ENCODE results near the gene DCP2.

DCP2 gene

DNA sequence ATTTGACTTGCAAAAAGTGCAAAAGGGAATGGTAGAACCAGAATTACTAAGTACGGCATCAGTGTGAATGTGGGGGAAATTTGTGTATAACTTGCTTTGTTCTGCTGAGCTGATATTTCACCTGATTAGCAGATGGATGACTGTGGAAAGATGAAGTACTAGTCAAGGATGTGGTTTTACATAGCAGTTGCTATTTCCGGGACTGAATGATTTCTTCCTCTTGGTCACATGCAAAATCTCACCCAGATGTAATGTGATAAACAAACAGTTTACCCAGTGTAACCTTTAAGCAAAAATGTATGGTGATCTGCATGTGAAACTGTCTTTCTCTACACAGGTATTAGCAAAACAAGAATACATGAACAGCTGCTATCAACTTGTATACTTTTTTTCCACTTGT lies 46.1 kb downstream of the DCP2 start:
- DNase-seq = no peak

DNA sequence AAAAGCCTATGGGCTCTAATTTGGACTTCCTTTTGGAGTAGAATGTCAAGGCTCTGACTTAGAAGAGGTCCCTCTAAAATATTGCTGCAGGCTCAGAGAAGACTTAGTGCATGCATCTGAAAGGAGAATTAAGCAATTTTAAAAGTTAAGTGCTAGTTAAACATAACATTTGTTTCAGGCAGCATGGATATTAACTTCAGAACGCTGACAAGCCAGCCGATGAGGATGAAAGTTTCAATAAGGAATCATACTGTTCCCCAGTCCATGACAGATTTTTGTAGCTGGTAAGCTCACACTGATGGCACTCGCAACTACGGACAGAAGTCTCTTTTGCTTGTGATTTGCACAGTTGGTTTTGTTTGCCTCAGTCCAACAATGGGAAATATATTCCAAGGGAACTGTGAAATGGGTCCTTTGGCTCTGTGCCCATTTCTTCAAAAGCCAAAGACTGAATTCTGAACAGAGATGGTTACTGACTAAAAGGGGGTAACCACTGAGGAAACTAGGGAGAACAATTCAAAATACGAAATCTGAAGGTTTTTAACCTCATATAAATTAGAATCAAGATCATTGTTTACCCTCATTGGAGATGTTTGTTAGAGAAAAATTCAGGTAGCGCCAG lies 47.6 kb downstream of the DCP2 start:
- no peak for DNase-seq

DNA sequence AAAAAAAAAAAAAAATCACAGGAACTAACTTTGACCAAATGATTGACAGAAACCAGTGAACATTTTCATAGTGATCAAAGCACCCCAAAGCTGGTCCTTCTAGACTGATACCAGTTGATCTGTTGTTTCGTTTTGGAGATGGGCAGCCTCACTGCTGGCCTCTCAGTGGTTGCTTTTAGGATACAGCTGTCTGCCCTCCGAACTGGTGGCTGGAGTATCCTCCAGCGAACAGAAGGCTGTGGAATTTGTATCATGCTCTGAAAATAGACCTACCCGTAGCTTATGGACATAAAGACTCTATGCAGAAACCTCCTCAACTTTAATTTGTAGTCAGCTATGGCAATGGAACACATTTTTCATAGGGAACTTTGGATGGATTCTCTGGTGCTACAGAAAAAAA lies 49.0 kb downstream of the DCP2 start:
- DNase-seq = no peak

DNA sequence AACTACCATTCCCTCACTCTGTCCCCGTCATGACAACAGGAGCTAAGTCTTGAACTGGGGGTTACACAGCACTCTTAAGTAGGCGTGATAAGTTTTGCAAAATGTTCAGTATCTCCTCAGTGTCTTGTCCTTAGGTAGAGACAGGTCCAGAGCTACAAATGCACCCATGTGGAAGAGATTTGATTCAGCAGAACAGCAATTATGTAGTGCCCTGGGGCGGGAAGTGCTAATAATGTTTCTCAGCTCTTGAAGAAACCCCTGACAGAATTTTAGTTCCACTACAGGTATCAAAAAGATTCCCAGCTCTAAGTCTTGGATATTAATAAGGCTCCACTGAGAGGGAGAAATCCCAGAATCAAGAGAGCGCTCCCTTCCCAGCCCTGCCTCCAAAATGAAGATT lies 49.6 kb downstream of the DCP2 start:
- no peak for DNase-seq

DNA sequence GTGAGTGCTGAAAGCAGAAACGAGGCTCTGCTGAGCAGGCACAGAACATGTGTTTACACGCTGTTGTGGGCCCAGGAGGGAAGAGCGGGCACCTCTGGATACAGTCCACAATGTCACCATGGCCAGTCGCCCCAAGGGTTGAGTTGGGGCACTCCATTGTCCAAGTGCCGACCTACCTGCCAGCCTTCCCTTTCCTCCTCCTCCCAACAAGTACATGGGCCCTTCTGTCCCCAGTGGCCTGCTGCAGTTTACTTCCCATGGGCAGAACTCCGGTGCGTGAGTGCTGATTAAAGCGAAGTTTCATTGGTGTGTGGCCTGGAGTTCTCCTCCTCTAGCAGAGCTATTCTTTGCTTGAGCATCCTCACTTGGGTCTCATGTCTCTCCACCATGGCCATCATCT lies 50.4 kb downstream of the DCP2 start:
- no peak for DNase-seq

DNA sequence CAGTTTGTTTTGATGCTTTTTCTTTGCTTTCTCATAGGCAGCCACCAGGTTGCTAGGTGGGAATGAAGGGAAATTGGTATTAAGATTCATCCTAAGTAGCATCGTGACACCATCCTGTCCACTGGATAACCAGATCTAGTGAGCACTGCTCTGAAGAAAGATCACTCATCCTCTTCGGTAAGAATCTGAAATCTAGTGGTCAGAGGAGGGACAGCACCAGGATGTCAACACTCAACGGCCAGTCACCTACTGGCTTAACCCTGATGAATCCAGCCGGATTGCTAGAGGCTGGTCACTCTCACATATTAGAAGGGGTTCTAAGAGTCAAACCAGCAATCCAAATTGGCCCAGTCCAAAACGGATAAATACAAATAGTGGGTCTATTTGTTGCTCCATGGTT lies 50.8 kb downstream of the DCP2 start:
- no peak for DNase-seq

DNA sequence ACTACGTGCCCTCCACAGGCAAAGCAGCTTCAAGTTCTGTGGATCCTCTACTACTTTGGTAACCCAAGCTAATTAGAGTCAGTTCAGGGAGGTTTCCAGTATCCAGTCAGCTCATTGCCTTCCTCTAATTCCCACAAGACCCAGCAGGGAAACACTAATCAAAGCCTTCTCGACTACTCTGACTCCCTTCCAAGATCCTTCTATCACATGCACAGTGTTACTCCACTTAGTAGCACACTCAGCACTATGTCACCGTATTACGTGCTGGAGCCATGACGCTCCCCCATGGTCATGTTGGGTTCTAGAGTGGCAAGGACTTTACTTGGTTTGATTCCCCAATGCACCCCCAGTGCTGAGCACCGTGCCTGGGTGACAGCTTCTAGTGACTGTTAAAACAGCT lies 53.0 kb downstream of the DCP2 start:
- DNase-seq = no peak

DNA sequence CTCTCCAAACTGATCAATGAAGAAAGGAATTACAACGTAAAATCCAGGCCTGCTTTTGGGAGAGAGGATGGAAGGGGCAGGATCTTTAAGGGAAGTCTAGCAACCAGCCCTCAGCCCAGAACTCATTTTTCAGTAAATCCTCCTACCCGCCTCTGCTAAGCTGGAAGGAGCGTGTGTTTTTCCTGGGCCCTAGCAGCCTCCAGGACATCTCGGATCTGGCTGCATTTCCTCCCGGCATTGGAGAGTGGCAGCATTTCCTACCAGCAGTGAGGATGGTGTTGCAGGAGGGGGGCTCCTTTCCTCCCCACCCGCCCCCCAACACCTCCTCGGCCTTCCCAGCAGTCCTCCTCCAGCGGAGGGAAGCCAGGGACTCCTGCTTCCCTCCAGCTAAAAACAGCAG lies 54.5 kb downstream of the DCP2 start:
- DNase-seq = no peak

DNA sequence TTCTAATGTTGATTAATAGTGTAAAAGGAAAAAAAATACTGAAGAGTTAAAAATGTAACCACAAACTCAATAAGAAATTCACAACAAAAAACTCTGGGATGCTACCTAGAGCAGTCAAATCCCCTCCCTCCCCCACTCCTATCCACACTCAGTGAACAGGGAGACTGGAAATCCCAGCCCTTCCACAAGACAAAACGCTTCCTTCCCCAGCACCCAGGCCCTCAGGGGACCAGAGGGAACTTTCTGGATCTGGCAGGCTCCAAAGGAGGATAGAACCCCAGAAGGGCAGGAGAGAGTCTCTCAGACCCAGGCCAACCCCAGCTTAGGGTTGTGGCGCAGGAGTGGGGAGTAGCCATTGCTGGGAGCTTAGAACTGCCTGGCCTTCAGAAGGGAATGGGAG lies 55.0 kb downstream of the DCP2 start:
- no peak for DNase-seq

DNA sequence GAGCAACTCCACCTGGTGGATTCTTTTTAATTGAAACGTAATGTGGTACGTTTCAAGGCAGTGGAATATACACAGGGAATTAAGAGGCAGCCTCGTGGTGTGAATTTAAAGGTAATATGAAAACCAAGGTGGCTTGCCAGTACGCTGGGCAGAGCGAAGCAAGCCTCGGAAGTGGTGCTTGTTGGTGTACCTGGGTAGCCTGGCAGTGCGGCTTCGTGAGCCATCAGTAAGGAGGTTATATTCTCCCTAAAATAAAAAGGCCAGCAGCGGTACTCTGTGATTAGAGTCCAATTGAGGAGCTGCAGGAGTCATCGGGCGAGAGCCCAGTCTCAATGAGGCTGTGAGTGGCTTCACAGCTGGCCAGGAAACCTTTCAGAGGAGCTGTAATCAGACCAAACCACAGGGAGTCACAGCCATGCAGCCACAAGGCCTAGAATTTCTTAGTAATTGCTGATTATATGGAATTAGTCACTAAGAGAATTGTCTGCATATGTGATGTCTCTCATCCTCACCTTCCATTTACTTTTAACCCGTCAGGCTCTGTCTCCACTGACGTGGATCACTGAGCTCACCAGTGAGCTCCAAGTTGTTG lies 57.7 kb downstream of the DCP2 start:
- no peak for DNase-seq

DNA sequence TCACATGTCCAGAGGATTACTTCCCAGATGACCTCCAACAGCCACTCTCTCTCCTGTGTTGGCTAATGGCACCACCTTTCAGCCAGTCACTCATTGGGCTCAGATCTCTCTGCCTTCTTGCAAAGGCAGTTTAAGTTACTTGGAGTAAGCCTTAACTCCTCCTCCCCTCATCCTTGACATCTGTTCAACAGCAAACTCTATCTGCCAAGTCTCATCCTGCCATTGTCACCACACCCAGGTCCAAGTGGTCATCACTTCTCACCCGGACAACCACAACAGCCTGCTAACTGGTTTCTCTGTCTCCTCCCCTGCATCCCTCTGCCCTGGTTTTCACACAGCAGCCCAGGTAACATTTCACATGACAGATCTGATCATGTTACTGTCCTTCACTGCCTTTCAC lies 58.5 kb downstream of the DCP2 start:
- no peak for DNase-seq

DNA sequence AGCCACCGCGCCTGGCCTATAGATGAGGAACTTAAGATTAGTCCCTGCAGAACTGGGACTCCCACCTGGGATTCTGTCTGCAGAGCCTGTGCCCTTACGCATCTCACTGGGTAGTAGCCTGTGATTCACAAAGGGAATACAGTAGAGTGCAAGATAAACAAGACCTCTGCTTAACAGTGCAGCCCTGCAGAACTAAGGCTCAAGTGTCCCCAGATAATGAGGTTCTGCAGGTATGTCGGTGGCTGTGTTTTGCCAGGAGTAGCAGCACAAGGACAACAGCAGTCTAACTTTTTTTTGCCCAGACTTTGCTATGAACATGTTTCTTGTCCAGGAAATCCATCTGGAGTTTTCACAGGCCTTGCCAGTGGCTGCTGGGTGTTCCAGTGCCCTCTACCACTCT lies 59.7 kb downstream of the DCP2 start:
- no peak for DNase-seq

DNA sequence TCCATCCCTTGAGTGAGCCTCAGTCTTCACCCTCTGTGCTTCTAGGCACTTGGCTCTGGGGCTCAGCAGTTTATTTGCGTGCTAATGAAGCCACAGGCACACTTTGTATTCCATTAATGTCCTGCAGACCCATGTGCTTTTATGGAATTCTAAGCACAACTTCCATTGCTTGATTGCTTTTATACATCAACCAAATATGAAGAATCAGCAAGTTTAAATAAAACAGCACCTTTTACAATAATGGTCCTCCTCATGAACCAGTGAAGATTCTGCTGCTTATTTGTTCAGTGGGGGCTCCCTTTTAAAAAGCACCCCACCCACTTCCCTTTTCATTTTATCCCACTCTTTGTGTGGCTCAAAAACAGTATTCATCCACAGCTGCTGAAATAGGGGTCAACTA lies 60.2 kb downstream of the DCP2 start:
- DNase-seq = no peak

DNA sequence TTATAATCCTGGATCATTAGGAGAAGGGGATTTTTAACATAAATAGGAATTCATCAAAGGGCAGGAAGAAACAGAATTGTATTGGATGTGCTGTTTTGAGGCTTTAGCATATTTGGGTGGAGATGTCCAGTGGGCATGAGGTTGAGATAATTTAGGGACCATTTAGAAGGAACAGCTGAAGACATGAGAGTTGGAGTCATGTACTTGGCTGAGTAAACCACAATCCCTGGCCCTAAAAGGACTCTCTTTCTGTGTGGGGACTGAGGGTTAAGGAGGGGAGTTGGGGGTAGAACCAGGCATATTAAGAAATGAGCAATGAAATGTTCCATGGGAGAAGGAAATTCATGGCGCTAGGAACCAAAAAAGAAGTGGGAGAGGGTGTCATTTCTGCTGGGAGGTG lies 61.5 kb downstream of the DCP2 start:
- DNase-seq = no peak

DNA sequence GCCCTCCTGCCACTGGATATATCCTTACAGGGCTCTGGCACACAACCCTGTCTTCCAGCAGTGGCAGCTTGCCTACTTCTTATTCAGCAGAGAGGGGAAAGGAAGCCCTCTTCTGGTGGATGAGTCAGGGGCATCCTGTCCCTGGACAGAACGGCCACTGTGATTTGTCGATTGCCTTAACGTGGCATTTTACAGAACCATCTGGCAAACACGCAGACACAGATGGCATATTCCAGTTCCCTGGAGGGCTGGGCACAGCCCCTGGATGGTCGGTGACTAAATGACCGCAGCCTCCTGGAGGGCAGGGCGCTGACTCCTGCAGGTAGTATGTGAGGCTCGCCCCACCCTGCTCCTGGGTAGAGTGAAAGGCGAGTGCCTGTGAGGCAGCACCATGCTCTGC lies 62.1 kb downstream of the DCP2 start:
- no peak for DNase-seq

DNA sequence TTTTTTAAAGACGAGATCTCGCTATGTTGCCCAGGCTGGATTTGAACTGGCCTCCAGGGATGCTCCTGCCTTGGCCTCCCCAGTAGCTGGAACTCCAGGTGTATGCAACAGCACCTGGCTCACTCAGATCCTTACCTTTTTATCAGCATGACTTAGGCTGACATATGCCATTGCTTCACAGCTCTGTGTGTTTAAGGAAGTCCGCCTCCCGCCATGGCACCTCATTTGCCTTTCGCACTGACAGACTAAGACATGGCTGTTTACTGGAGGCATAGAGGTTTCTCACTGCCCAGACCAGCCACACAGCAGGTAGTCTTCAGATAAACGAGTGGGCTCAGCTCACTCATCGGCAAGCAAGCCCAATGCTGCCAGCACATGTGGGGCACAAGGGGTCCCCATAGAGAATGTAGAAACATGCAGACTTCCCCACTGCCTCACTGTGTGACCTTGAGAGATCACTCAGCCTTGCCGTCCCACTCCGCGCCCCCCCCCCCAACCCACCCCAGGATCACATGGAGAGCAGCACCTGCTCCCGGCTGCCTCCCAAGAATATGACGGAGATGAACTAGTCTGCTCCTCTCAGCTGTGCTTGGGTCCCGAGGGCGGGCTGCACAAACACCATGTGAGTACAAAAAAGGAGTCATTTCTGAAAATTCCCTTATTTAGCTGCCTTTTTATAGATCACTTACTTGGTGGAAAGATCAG lies 62.8 kb downstream of the DCP2 start:
- no peak for DNase-seq

DNA sequence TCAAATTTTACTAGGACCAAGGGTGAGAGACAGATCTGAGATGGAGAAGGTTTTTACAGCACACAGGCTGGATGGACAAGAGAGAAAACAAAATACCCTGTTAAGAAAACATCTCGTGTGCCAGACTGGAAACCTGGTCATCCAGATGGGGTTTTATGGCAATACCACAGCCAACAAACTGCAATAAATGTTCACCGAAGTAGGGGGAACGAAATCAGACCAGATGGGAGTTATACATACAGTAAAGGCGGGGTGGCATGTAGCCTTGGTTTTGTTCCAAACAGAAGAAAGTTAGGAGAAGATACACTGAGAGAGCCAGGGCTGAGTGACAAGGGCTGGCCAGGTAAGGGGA lies 63.3 kb downstream of the DCP2 start:
- no peak for DNase-seq

DNA sequence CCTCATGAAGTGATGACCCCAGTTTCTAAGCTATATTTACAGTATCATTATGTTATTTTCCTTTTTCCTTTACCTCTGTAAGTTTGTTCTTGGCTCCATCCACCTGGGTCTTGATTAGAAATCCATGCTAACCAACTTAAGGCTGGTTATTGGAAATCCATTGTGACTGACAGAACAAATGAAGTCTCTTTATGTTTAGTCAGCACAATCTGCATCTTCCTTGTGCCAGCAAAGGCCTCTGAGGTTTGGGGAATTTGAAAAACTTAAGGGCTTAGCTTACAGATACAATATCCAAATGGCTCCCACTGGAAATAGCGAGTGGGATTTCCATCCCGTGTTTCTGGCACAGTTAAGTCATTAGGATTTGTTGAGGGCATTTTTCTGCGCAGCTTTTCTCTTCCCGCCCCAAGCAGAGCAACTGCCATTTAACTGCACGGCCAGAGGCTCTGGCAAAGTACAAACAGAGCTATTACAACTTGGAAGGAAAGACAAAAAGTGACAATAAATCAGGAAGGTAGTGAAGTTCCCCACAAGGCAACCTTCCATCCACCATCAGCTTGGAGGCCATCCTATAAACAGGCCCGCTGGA lies 64.2 kb downstream of the DCP2 start:
- no peak for DNase-seq

DNA sequence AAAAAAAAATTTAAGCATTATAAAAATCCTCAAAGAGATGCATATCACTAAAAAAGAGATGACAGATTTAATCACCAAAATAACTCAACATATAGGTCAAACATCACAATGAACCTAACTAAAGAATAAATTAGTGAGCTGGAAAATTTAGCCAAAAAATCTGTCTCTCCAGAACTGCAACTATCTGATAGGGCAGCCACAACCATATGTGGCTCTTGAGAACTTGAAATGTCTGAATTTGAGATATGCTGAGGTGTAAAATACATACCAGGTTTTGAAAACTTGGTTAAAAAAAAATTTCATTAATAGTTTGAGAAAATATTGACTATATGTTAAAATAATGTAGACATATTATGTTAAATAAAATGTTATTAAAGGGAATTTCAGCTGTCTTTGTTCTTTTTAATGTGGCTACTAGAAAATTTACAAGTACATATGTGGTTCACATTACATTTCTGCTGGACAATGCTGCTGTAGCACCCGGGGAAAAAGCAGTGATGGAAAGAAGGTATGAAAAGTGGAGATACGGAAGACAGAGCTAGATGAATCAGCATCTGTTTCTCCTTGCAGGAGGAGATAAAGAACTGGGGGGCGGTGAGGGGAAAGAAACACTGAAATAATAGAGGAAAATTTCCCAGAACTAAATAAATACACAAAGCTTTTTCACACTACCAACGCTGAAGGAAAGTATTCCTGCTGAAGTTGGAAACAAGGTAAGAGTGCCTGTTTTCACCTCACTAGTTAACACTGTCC lies 66.1 kb downstream of the DCP2 start:
- DNase-seq = no peak

DNA sequence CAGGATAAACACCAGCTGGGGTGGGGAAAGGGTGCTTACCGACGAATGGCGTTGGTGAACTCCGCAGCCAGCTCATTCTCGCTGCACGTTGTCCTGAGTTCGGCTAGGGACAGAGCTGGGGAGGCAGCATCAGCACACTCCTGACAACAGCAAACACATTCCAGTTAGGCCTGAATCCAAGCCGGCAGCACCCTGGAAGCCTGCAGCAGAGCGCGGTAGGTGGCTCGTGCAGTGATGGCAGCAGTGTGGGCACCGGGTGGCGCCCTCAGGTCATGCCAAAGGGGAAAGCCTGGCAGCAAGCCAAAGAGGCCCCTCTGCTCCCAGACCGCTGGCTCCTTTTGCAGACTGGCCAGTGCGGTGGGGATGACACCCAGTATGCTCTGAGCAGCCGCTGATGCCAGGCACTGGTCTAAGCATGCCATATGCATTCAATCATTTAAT lies 66.9 kb downstream of the DCP2 start:
- no peak for DNase-seq

DNA sequence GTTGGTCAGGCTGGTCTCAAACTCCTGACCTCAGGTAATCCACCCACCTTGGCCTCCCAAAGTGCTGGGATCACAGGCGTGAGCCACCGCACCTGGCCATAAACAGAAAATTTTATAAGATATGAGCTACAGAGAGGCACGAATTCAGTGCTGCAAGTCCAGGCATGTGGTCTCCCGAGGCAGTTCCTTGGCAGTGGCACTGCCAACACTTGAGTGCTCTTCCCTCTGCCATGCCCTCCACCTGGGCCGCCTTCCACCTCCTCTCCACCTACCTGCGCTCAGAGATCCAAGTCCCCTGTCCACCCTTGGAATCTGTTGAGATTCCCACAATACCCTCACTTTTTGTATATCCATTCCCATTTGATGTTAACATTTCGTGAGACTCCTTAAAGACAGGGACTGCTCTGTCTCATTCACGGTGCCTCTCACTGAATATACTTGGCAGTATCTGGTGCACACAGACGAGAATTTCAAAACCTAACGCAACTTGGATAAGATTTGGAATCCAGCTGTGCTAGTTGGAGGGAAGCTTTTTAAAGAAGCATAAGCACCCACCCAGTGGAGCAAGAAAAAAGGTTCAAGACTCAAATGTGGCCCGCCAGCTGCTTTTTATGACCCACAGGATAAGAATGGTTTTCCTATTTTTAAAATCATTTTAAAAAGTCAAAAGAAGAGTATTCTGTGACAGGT lies 68.3 kb downstream of the DCP2 start:
- DNase-seq = no peak

DNA sequence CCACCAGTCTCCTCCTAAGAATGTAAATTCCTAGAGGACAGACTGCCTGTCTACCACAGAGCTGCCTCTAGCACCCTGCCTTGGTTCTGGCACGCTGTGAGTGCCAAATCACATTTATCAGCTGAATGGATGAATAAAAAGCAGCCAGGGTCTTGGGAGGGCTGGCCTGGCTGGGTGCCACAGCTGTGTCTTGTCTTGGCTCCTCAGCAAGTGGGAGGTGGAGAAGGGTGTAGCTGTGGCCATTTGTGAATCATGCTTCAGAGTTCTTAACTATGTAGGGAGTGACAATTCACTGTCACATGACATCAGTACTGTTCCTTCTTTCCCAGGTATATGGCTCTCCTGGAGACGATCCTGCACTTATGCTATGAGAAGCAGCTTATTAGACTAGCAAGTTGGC lies 70.6 kb downstream of the DCP2 start:
- DNase-seq = no peak

Measured in DMS79 (cell line).